WI38 (cell line): ENCODE data around the gene GP1BB.

Experiments used
- H3K4me3 ChIP-seq: 2 replicates; pipeline ENCODE4 v1.5.1; 2011; ENCODE audit warnings: low read depth, mild to moderate bottlenecking, control low read depth, low read length
- TF ChIP-seq, protein P1 (sequence below): IDR thresholded peaks from 2 replicates; pipeline ENCODE4 v1.5.1; 2012; ENCODE audit warnings: low read depth, mild to moderate bottlenecking, control low read depth, low read length

GP1BB gene

DNA sequence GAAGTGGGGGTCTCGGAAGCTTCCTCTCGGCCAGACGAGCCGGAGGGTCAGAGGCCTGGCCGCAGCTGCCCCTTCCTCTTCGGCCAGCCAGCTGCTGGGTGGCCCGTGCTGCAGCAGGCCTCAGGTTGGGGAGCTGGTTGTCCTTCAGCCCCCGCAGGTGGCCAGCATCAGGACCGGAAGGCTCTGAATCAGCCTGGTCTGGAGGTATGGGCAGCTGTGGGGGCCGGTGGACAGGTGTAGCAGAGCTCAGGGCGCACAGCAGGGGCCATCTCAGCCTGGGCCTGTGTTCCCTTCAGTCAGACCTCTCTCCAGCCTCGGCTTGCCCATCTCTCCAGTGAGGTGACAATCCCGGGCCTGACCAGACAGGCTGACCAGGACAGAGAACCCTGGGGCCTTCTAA is 23.4 kb downstream of the GP1BB start:
- TF ChIP-seq, protein P1, sequence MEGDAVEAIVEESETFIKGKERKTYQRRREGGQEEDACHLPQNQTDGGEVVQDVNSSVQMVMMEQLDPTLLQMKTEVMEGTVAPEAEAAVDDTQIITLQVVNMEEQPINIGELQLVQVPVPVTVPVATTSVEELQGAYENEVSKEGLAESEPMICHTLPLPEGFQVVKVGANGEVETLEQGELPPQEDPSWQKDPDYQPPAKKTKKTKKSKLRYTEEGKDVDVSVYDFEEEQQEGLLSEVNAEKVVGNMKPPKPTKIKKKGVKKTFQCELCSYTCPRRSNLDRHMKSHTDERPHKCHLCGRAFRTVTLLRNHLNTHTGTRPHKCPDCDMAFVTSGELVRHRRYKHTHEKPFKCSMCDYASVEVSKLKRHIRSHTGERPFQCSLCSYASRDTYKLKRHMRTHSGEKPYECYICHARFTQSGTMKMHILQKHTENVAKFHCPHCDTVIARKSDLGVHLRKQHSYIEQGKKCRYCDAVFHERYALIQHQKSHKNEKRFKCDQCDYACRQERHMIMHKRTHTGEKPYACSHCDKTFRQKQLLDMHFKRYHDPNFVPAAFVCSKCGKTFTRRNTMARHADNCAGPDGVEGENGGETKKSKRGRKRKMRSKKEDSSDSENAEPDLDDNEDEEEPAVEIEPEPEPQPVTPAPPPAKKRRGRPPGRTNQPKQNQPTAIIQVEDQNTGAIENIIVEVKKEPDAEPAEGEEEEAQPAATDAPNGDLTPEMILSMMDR = no peak
- no peak overlapping the region for H3K4me3 ChIP-seq

DNA sequence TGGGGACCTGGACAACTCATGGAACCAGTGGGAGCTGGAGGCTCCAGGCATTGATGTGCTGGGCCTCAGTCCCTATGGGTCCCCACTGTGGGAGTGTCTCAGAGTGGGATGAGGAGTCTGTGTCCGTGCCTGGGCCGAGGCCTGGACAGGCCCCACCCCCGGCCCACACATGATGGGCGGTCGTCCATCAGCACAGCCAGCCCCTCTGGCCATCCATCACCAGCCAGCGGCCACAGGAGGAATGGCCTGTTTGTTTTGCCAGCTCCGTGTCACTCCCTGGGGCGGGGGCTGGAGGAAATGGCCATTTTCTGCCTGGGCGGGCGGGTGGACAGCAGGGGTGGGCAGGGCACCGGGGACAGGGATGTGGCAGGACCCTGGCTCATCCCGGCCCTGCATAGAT is 24.2 kb downstream of the GP1BB start:
- TF ChIP-seq, protein P1 = no peak
- H3K4me3 ChIP-seq = no peak overlapping the region

DNA sequence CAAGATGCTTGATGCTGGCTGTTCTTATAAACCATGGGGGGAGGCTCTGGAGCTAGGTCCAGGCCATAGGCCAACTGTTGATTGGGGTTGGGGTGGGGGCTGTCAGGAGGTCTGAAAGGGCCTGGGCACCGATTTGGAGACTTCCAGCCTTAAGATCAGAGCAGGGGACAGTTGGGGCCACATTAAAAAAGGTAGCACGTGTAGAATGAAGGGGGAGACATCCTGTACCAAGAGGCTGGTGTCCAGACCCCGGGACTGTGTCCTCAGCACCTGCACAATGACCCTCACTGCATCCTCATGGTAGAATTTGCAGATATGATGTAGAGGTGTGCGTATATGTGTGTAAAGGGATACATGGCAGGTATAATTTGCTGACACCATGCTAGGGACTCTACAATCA is 24.8 kb downstream of the GP1BB start:
- no peak overlapping the region for H3K4me3 ChIP-seq

DNA sequence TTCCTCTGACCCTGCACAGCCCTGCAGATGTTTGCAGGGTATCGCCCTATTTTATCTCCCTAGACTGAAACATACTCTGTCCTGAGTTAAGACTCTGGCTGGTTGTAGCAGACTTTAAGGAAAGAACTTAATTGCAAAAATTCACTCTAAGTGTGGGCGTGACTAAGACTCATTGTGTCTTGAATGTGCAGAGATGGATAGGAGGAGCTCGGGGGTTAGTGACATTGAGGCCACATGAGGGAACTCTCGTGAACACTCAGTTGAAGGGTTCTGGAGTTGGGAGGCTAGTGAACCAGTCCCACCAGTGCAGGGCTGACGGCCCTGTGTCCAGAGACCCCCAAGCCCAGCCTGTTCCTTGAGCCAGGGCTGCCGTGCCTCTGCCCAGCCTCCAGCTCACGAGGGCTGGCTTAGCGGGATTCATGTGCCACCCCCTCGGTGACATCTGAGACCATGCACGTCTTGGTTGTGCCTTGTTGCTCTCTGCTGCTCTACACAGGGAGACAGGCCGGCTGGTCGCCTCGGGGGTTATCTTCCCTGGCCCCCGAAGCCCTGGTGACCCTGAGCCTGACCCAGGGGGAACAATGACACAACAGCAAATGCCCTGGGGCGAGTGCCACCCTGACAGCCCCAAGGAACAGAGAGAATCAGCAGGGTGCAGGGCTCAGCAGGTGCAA is 25.8 kb downstream of the GP1BB start:
- no peak overlapping the region for H3K4me3 ChIP-seq
- TF ChIP-seq, protein P1 = no peak

More for the DNA sequence above, 24.8 kb downstream of the GP1BB start:
- TF ChIP-seq, protein P1 = no peak

DNA sequence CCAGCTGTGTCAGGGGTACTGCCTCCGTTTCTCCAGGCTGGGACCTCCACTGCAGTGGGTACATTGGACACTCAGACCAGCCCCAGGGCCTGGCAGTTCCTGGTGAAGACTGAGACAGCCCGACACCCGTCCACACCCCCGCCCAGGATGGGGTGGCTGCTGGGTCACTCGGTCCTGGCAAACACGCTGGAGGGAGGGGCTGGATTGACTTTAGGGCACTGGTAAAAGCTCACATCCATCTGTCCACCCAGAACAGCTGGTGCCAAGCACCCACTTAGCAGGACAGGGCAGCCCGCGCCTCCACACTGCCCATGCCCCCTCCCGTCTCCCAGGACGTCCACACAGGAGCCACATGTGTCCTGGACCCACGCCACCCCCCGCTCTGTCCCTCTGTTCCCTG is 26.5 kb downstream of the GP1BB start:
- TF ChIP-seq, protein P1 = no peak

DNA sequence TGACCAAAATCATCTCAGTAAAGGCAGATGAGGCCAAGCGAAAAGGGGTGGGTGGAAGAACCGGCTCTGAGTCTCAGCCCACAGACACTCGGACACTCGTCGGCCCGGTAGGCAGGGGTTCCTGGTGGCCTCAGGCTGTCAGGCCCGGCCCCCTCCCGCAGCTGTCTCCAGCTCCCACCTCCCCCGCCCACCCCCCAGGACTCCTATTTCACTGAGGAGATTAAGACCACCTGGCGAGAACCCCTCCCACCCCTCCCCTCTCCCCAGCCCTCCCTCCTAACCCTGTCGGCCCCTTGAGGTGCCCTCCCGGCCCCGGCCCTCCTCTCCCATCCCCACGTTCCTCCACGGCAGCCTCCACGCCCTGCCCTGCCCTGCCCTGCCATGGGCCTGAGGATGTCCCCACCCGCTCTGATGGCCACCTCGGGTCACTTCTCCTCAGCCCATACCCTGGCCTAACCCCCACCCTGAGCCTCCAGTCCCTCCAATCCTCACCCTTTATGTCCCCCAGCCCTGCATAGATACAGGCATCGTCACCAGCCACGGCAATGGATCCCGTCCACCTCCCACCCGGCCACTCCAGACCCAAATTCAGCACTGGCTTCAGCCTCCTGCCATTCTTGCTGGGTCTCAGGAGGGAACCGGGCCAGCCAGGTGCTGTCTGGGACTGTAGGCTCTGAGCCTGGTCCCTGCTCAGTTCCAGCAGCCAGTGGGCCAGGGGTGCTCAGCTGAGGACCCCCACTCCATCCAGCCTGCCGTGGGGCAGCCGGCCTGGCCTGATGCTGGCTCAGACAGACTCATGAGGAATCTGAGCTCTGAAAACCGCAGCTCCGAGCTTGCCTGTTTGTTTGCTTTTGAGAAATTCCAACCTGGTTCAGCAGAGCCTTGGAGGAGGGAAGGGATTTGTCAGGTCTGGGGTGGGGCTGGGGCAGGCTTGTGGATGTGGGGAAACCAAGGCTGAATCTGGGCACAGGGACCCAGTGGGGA is 27.5 kb downstream of the GP1BB start:
- TF ChIP-seq, protein P1 = no peak
- no peak overlapping the region for H3K4me3 ChIP-seq

More for the DNA sequence above, 26.5 kb downstream of the GP1BB start:
- no peak overlapping the region for H3K4me3 ChIP-seq
